GM19324 (cell line): ENCODE results near the gene KRT85.
"Not testable (repeated sequence)": the region's sequence is repeated elsewhere in the genome, so short reads cannot be mapped to it uniquely, and the experiment has no call there.

ENCODE experiments used
- ATAC-seq: cut with Tn5 transposase; IDR thresholded peaks from one replicate; pipeline ENCODE4 v1.9.1; 2021; ENCODE audit warnings: mild to moderate bottlenecking, moderate library complexity; ENCODE audit not compliant: unreplicated experiment, low FRiP score

Gene KRT85

DNA sequence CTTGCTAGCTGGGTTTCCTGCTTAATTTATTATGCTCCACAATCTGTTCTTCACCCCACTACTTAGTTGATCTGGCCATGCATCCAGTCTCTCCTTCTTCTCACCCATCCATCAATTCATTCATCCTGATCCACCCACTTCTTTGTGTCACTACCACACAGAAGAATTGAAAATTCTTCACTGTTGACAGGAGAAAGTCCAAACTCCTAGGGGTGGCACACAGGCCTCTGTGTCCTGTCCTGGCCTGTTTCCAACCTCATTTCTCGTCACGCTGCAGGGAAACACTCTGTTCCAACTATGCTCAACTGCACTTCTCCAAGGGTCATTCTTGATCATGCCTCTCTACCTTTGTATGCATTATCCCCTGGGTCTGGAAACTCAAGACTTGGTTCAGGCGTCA lies 35.4 kb downstream of the KRT85 start:
- no peak for ATAC-seq

DNA sequence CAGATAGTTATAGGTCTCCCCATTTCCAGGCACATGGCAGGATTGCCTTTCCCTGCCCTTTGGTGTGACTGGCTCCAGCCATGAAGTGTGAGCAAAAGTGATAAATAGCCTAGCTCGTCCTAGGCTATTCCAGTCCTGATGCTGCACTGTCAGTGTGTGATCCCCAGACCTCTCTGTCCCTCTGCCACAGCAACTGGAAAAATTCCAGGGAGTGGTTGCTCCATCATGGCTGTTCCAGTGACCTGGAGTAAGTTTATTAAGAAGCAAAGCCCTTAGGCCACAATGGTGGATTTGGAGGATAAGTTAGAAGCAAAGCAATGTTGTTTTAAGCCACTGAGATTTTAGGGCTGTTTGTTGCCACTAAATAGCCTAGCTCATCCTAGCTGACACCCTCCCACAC lies 36.2 kb downstream of the KRT85 start:
- ATAC-seq, result no peak

DNA sequence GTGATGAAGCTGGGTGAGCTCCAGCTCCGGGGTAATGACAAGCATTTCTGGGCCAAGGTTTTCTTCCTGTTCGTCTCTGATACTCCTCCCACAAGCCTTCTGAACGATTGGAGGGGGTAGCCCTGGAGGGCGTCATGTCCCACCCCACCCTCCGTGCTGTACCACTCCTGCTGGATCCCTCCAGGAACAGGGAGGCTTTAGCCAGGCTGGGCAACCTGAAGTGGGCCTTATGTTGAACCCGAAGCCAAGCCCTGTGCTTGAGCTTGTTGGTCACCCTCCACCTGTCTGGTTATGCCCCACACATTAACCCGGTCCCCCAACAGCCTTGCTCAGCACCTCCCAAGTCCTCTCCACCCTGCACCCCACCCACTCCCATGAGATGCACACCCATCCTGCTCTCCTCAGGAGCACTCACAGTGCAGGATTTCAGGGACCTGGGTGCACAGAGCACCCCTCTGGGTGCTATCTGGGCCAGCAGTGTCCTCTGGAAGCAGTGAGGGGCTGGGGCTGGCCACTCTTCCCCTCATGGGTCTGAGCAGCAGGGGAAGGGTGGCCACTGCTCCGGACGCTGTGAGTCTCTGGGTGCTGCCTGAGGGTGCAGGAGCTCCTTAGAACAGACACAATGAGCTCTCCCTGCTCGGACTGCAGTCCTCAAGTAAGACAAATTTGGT lies 39.3 kb downstream of the KRT85 start:
- no peak for ATAC-seq

DNA sequence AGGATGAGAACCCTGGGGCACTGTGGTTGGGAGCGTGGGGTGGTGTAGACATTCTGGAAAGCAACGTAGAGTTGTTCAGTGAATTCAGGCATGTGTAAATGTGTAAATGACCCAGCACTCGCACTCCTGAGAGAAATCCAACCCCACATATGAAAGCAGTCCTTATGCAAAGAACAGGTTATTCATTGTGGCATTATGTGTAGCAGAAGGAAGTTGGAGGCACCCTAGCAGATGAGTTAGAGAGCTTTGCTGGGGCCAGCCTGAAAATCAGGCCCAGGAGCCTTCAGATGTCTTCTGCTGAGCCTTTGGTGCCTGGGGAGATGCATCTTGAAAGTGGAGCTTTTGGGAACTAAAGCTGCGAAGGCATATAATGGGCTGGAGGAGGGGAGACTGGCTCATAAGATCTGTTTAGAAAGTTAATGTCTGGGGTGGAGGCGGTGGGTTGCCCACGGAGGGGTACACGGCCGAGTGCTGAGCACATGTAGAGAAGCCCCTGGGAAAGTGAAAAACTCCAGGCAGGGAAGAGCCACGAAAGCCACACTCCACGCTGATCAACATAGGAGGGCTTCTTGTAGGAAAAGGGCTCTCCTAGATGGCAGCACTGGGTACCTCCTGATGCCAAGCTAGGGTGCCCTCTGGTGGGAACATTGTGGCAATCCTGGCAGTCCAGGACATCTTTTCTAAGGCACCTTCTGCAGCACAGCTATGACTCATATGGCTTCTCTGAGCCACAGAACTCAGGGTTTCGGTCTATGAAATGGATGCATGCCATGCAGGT lies 40.0 kb downstream of the KRT85 start:
- ATAC-seq, result peak; percentile 72

DNA sequence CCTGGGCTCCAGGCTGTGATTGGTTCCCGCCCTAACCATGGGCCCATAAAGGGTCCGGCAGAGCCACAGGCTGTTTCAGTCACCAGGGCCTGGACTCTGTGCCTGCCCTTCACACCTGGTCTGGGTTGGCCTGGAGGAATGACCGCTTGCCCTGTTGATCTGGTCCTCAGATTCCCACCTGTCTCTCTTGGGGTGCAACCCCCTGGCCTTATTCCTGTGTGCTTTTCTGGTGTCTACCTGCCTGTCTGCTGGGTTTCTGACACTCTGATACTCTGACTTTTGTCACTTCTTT lies 43.2 kb downstream of the KRT85 start:
- ATAC-seq, result no peak

DNA sequence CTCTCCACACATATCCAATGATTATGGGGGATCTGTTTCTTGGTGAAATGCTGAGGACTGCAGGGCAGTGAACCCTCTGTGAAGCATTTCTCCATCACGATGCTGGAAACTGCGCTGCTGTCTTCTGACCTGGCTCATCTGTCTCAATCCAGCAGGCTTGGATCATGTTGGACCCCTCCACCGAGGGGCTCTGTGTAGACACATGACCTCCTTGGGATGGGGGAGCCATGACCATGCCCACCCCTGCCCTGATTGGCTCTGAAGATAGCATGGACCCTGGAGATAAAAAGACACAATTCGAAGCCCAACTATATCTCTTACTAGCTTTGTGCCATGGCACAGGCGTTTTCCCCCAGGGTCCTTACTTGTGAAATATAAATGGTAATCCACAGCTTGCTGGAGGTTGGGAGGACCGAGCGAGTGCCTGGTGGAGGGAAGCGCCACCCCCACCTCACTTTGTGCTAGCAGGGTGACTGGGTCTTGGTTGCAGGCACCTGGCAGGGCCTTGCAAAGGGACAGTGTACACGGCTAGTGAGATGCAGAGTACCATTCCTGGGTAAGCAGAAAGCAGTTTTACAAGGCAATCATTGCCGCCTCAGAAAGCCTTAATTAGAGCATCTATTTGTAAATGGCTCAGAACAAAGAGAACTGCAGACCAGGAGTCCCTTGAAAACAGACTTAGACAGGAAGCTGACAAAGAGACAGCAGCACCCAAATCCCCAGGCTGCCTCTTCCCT lies 43.7 kb downstream of the KRT85 start:
- ATAC-seq, result no peak

DNA sequence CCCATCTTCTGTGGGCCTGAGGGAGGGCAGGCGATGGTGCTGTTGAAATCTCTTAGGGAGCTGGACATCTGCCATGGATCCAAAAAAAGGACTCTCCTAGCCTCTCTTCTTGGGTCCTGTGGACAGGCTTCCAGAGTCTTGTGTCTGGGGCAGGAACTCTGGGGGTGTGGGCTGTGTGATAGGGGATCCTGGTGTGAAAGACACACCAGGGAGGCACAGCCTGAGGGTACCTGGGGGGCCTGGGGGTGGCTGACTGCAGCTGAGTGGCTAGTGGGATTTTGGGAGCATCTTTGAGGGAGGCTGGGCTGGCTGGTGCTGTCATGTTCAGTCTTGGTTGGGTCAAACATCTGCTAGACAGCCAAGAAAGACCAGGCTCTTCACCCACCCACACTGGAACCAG lies 44.3 kb downstream of the KRT85 start:
- ATAC-seq, result no peak

DNA sequence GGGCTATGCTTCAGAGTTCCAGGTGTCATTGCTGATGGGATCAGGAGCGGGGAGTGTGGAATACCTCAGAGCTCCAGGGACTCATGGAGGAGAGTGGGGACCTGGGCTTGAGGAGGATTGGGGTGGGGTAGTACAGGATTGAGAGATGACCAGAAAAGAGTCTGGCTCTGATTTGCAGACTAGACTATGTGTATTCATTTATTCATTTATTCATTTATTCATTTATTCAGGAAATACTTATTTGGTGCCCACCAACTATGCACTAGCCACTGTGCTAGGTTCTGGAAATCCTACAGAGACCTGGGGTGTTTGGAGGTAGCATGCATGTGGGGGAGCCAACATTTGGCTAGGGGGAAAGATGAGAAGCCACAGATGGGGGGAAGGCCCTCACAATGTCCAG lies 45.2 kb downstream of the KRT85 start:
- no peak for ATAC-seq

DNA sequence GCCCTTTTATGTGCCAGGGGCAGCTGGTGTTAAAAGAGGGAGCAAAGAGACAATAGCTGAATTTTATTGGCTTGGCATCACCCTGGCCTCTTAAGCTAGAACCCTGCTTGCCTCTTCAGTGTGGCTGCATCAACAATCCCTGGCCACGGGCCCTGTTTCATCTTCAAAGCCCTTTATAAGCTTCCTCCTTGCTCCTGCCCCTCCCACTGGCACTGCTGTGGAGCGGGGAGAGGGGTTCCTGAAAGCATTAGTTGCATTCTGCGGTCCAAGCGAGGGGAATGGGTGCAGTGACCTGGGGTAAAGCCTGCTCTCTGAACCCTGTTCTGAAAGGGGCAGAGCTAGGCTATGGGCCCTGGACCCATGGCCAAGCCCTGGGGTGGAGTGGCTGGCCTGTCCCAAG lies 45.9 kb downstream of the KRT85 start:
- ATAC-seq, result no peak

DNA sequence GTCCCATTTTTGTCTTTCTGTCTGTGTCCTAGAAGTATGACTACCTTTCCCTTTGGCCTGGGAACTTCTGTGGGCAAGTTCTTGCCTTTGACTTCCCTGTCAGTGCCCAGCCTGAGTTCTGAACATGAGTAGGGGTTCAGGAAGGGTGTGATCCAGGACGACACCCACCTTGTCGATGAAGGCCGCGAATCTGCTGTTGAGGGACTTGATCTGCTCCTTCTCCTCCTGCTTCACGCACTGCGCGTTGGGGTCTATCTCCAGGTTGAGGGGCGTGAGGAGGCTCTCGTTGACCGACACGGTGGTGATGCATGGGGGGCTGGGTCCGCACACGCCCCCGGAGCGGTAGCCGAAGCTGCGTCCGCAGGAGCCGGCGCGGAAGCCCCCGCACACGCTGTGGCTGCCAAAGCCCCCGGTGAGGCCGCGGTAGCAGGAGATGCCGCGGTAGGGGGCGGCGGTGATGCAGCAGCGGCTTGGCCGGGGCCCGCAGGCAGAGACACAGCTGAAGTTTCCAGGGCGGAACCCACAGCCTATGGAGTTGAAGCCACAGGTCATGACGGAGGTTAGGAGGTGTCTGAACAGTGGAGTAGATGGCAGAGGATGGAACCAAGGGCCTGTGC lies 46.4 kb downstream of the KRT85 start, which contains the start of gene KRT83:
TSS of gene KRT83 (minus strand) at position 615 of the 617 bp plus-strand sequence. CDS start at position 552, 63 bp downstream.
- no peak for ATAC-seq

DNA sequence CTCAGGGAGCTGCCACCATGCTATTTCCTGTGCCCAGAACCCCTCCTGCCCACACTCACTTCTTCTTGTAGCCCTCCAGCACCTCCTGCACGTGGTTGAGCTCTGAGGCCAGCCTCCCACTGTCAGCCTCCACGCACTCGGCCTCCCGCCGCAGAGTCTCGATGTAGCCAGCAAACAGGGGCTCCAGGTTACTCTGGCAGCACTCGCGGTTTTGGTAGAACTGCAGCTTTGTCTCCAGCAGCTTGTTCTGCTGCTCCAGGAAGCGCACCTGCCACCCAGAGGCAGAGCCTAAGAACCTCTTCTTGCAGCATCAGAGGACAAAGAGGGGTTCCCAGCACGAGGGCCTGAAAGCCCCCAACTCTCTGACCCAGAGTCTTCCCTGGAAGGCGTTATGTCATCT lies 48.2 kb downstream of the KRT85 start:
- ATAC-seq, result no peak

DNA sequence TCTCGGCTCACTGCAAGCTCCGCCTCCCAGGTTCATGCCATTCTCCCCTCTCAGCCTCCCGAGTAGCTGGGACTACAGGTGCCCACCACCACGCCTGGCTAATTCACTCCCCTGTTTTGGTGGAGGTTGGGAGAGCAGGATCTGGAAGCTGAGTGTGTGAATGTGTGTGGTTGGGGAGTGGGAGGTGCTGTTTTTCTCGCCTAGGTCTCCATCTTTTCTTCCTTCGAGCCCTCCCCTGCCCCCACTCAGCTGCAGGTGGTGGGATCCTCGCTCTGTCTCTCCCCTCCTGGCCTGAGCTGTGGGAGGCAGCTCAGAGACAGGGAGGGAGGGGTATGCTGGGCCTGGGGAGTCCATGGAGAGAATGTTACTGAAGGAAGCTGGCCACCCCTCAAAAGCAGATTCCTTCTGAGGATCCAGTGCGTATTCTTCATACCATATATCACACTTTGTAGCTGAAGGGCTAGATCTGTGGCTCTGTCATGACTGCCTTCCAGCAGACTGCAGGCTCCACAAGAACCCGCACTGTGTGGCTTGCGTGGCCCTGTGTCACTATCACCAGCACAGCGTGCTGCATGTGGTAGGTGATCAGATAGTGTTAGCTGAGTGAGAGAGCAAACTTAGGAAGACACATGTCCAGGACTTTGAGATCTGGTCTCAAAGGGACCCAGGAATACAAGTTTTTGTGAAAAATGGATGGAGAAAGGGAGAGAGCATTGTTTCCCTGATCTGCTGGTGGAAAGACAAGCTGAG lies 48.9 kb downstream of the KRT85 start:
- ATAC-seq, result no peak

DNA sequence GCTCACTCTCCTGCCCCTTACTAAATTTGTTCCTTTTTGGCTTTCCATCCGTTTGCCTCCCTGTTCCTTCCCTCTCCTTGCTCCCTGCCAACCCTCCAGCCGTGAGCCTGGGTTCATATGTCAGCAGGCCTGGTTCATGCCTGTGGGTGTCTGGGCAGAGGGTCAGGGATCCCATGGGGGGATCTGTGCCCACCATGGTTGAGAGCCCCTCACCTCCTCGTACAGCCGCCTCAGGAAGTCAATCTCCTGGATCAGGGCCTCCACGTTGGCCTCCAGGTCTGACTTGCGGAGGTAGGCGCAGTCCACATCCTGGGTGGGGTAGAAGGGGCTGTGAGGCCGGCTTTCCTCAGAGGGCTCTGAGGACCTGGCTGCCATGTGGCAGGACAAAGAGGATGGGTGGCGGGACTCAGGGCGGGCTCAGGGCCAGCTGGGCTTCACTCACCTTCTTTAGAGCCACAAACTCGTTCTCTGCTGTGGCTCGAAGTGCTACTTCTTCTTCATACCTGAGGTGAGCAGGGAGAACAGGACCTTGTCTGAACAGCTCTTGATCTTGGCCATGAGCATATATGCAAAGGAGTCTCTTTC lies 49.7 kb downstream of the KRT85 start:
- no peak for ATAC-seq

DNA sequence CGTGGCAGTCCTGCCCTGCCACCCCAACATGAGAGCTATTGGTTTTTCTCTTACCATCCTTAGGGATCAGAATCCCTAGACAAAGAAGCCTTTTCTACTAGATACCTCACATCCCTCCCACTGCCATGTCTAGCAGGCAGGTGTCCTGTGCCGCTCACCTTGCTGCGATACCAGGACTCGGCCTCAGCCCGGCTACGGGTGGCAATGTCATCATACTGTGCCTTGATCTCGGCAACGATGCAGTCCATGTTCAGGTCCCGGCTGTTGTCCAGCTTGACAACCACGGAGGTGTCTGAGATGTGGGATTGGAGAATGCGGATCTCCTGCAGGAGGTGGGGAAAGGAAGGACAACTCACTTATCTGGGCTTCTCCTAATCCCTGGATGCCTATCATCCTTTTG lies 50.6 kb downstream of the KRT85 start:
- ATAC-seq, result no peak

DNA sequence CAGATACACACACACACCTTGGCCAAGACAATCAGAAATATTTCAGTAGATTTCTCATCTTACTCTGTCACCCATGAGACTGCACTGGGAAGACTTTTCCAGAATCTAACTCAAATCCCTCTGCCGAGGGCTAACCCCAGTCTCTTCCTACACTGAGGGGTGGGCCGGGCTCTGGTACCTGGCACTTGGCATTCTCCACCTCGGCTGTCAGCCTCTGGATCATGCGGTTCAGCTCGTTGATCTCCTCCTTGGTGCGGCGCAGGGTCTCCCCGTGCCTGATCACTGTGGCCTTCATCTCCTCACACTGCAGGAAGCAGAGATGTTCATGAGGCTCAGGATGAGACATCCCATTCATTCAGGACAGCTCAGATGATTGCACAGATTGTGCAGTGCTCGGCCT lies 51.0 kb downstream of the KRT85 start:
- no peak for ATAC-seq

DNA sequence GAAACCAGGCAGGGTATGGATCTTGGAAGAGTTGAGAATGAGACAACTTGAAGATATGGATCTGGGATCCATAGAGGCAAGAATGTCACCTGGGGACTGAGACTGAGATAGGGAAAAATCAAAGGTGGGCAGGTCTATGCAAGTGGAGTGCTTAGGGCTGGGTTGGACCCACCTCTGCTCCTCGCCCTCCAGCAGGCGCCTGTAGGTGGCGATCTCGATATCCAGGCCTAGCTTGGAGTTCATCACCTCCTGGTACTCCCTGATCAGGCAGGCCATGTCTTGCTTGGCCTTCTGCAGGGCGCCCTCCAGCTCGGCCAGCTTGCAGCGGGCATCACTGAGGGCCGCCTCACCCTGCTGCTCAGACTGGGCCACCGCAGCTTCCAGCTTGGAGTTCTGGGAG lies 51.6 kb downstream of the KRT85 start:
- ATAC-seq, result not testable (repeated sequence)

DNA sequence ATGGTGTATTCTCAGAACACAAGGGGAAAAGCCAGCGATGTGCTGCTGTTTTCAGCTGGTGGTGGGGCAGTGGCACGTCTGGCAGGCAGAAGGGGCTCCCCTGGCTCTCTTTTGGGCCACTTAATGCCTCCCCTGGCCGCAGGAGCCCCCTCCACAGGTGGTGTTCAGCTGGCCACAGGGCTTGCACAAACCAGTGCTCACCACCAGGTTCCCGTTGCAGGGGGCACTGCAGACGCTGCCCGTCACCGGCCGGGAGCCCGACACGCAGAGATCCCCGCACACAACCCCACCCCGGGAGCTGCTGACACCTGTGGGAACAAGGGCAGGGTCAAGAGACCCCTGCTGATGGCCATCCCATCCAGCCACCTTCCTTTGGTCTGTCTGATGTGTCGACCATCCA lies 52.8 kb downstream of the KRT85 start:
- no peak for ATAC-seq

DNA sequence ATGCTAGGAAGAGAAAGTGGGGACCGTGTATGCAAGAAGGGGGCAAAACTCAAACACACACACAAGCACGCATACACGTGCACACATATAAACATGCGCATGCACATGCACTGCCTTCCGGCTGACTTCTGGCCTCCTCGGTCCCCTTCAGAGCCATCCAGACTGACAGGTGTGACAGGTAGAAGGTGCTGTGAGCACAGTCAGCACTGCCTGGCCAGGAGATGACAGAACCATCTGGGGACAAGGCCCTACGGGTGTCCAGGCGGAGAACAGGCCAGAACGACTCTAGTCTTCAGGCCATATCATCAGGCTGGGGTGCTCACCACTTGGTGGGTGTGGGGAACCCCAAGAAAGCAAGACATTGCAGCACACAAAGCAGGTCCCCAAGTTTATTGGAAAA lies 53.4 kb downstream of the KRT85 start:
- ATAC-seq, result no peak

DNA sequence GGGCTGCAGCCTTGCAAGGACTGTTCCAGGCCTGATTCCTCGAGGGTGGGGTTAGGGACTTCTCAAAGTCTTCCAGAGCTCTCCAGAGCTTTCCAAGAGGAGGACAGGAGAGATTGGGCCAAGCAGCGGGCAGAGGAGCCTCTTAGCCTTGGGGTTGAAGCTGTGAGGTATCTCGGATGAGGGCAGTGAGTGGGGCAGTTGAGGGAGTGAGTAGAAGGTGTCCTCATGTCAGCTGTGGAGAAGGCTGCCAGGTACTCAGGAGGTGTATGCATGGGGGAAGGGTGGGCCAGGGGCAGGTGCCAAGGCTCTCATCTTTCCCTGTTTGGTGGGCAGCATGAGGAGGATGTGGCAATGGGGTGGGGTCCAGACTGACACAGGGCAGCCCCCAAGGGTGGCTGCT lies 53.8 kb downstream of the KRT85 start:
- no peak for ATAC-seq

DNA sequence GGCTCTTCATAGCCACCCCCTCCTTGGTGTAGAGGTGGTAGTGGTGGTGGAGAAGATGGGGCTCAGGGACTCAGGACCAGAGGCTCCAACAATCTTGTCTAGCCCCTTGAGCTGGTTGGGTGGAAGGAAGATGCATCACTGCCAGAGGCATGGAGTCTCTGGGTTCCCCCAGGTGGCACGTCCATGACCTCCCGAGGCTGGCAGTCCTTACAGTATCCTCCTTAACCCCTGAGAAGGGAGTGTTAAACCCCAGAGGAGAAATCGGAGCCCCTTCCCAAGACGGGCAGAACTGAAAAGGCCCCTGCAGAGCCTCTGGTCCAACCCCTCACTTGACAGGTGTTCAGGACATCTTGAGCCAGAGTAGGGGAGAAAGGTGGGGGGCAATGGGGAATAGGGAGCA lies 55.2 kb downstream of the KRT85 start:
- no peak for ATAC-seq
